ENCODE results near the gene ZNF674.
"Not testable (repeated sequence)": the region's sequence is repeated elsewhere in the genome, so short reads cannot be mapped to it uniquely, and the experiment has no call there.

The ZNF674 gene

DNA sequence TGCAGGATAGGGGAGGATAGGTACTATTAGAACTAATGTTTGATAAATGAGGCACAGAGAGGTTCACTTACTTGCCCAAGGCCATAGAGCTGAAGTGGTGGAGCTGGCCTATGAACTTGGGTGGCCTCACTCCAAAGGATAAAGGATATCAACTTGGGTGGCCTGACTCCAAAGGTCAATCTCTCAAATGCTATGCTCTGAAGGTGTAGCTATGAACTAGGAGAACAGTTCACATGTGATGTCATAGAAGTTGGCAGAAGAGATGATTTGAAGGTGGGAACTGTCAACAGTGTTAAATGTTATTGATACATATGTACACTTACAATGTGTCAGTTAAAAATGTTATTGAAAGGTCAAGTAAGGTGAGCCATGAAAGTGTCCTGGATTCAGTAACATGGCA lies 22.2 kb upstream of the ZNF674 start:
- DNase-seq = no peak

GRCh38 chrX:46561824-46562657 lies 16.8 kb upstream of the ZNF674 start:
- DNase-seq = peak; percentile 61

DNA sequence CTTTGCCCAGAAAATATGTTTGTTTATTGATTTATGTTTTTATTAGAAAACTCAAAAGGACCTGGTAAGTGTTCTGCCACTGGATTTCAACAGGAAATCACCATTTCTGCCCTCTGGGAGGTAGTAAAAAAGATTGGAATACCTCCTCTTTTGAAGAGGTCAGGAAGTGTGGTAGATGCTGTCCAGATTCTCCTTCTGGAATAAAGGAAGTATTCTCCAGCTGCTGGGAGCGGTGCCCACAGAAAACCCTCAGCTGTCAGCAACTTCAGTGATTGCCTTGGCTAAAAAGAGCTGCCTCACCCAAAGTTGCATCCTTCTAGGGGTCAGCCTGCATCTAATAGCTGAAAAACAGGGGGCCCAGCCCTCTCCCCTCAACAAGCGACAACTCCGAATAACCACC lies 13.8 kb upstream of the ZNF674 start:
- no peak for DNase-seq

GRCh38 chrX:46554942-46555341 lies 9.7 kb upstream of the ZNF674 start:
- no peak for DNase-seq

GRCh38 chrX:46553935-46554334 lies 8.7 kb upstream of the ZNF674 start:
- DNase-seq = no peak

DNA sequence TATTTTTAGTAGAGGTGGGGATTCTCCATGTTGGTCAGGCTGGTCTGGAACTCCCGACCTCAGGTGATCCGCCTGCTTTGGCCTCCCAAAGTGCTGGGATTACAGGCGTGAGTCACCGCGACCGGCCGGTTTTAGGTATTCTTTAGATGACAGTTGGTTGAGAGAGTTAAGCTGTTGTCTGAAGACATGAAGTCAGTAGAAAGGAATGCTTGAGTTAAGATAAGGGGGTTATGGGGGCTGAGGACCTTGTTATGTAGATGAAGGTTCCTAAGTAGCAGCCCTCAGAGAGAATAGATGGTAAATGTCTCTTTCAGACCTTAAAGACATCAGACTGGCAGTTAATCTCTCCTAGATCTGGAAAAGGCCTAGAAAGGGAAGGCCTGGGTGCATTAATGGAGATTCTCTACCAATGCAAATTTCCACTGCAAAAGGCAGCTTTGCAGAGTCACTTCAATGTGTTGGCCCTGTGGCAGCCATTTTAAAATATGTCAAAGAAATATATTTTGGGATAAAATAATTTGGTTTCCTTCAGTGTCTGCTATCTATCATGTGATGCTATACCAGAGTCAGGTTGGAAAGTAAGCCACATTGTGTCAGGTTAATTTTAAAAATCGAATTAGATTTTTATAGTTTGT lies 6.4 kb upstream of the ZNF674 start:
- DNase-seq = no peak

GRCh38 chrX:46549914-46550313 lies 4.7 kb upstream of the ZNF674 start:
- no peak for DNase-seq

DNA sequence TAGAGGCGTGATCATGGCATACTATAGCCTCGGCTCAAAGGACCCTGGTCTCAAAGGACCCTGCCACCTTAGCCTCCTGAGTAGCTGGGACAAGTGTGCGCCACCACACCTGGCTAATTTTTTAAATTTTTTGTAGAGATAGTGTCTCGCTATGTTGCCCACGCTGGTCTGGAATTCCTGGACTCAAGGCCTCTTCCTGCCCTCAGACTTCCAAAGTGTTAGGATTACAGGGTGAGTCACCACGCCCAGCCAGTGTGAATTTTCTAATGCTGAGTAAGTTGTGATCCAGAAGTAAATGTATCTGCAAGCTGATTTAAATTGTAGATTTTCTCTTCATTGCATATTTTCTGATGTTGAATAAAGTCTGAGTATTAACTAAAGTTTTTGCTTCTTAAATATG lies 2.6 kb upstream of the ZNF674 start:
- no peak for DNase-seq

DNA sequence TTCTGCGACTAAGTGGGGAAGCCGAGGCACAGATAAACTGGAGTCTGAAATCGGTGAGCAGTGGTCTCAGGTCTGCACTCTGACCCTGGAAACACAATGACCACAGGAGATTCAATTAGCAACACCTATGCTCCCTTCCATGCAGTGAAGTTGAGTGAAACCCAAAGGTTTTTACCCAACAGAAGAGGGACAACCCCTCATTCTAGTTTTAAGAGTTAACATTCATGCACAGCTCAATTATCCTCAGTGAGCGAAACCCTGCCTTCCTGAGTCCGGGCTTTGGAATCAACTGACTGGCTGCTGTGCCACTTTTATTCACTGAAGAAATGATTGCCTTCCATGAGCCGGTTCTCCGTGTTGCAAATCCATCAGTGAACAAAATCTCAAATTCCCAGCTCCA lies 694 bp downstream of the ZNF674 start:
- not testable (repeated sequence) for DNase-seq

DNA sequence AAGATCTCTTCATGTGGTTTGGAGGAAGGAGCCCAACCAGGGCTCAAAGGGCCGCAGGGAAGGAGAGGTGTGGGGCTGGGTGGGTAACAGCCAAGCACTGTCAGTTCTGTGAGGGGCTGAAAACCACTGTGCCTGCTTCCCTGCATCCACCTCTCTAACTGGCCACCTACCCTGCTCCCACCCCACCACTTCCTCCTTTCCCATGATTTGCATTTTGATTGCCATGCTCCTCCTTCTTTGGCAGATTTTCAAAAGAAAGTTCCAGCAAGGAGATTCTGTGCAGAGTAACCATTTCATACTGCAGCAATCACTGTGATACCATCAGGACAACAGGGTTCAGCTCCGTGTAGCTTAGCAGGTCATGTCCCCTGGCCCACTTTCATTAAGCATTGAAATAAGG lies 1.8 kb downstream of the ZNF674 start:
- DNase-seq = no peak

- DNase-seq = no peak
Observed at GRCh38 chrX:46531442-46531841, 13.8 kb downstream of the ZNF674 start.

- DNase-seq = not testable (repeated sequence)
Observed at GRCh38 chrX:46530404-46530908, 14.8 kb downstream of the ZNF674 start.

DNA sequence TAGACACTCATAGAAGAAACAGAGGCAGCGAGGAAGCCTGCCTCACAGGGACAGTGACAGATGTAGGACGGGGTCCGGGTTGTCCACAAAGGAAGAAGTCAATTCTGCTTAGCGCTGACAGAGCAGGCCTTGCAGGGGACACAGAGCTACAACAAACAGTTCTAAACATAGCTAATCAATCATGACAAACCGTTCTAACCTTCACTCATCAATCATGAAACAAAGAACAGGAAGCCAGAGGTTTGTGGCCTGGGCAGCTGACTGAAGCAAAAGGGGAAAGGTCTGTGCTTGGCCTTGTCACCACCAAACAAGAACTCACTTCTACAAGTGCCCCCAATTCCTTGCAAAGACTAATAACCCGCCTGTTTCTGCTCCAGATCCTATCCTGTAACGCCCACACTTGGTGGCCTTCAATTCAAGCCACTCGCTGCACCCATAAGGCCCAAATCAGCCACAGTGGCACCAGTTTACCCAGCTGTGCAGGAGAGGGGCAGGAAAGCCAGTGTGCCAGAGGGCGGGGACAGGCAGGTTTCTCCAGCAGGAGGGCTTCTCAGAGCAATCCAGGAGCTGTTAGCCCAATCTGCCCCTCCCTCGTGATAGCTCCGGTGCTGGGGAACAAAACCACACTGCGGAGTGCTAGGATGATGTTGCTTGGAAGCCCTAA lies 15.3 kb downstream of the ZNF674 start:
- not testable (repeated sequence) for DNase-seq

GRCh38 chrX:46528640-46529039 lies 16.6 kb downstream of the ZNF674 start:
- DNase-seq = not testable (repeated sequence)

DNA sequence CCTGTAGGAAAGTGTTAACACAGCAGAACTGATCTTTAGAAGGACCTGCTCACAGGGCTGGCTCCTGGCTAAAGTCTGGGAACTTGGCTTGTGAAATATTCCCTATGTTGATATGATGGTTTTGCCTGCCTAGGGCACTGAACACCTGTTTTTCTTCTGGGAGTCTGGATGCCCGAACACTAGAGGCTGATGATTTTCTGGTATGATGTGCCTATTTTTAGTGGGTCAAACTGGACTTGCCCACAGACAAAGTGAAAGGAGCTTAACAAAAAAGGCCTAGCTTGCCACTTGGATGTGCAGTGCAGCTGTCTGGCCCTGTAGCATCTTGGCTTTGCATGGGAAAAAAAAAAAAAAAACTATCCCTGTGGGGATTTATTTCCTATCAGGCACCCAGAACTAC lies 39.1 kb downstream of the ZNF674 start:
- no peak for DNase-seq

DNA sequence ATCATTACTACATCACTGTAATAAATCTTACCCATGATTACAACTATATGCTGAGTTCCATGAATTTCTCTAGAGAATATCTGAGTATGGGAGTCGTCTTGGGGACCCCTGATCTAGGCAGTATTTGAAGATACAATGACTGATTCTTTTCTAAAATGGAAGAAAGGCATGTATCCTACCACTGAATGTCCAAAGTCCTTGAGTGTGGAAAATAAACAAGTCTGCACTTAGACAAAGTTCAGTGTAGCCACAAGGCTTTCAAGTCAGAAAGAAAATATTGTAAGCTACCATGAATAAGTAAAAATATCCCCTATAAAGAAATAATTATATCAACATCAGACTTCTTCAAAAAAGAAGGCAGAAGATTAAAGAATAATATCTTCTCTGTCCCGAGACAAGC lies 42.4 kb downstream of the ZNF674 start:
- no peak for DNase-seq

GRCh38 chrX:46500054-46500453 lies 45.2 kb downstream of the ZNF674 start:
- DNase-seq = no peak

DNA sequence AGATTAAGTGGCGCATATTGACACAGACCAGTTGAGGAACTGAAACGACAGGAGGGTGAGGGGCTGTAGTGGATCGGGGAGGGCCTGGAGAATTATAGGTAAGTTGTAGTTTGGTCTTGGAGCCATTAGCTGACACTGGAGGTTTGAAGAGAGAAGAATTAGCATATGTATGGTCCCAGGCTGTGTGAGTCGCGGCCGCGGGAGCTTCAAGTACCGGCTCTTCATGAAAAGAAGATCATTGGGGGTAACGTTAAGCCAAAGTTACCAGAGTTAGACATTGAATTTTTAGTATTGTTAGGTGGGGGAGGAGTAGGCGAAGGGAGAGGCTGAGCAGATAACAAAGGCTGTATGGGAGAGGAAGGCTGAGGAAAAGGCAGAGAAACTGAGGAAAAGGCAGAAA lies 56.5 kb downstream of the ZNF674 start:
- DNase-seq = no peak

DNA sequence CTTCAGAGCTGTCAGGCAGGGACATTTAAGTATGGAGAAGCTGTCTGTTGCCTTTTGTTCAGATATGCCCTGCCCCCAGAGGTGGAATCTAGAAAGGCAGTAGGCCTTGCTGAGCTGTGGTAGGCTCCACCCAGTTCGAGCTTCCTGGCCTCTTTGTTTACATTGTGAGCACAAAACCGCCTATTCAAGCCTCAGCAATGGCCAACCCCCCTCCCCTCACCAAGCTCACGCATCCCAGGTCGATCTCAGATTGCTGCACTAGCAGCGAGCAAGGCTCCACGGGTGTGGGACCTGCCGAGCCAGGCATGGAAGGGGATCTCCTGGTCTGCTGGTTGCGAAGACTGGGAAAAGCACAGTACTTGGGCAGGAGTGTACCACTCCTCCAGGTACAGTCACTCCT lies 59.3 kb downstream of the ZNF674 start:
- DNase-seq = no peak

DNA sequence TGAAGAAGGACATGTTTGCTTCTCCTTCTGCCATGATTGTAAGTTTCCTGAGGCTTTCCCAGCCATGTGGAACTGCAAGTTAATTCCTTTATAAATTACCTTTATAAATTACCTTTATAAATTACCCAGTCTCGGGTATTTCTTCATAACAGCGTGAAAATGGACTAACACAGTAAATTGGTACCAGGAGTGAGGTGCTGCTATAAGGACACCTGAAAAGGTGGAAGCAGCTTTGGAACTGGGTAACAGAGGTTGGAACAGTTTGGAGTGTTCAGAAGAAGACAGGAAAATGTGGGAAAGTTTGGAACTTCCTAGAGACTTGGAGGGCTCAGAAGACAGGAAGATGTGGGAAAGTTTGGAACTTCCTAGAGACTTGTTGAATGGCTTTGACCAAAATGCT lies 66.6 kb downstream of the ZNF674 start:
- DNase-seq = not testable (repeated sequence)

DNA sequence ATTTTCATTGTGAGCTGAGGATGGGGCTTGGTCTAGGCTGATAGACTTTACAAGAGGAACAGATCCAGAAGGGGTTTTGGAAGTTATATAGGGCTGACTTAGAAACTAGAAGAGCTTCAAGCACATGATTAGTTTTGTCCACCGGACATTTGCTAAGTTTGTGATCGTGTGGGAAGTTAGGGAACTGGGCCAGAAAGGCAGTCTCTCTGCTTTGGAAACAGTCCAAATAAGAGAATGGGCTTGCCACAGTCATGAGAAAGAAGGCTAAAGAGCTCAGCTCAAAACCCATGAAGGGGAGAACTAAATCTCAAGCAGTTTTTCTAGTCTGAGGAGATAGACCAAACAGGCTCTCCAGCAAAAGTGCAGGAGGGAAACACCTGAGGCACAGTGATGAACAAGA lies 67.8 kb downstream of the ZNF674 start:
- DNase-seq = no peak

GRCh38 chrX:46465203-46465602 lies 80.0 kb downstream of the ZNF674 start:
- no peak for DNase-seq

- DNase-seq = no peak
Observed at GRCh38 chrX:46463682-46464081, 81.5 kb downstream of the ZNF674 start.

DNA sequence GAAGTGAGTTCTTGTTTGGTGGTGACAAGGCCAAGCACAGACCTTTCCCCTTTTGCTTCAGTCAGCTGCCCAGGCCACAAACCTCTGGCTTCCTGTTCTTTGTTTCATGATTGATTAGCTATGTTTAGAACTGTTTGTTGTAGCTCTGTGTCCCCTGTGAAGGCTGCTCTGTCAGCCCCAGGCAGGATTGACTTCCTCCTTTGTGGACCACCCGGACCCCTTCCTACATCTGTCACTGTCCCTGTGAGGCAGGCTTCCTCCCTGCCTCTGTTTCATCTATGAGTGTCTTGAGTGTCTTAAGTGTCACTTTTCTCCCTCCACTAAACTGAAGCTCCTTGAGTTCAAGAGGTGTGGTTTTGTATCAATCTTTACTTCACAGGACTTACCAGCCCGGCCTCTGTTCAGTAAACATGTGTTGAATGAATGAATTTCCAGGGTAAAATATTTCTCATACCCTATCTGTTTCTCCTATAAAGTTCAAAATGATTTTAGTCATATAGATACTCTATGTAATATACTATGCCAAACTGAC lies 83.5 kb downstream of the ZNF674 start:
- DNase-seq = no peak
